Measurements from ENCODE around the gene ABL1. TPM values are rescaled to one million over a fixed set of nuclear protein-coding genes. Genes with fewer than 3 reads are reported as not detected.

ABL1 gene
- polyA plus RNA-seq, 3 donors: 4.5 to 14.5 (median 8.0) TPM

GRCh38 chr9:130805510-130806326 lies 29.3 kb upstream of the ABL1 start:
- no peak overlapping the region for H2AFZ ChIP-seq (ENCODE audit: insufficient read depth, low read depth, low read length, poor library complexity, severe bottlenecking)
- Mint-ChIP-seq H3K27me3 (ENCODE audit: low read depth in 3 of 3) (peaks cover 0 to 3% (median 1%) of the 10 kb centered on the region in 3 donors), H3K4me1 (peaks cover 5% of the 10 kb centered on the region), H3K9me3 (peaks cover 0 to 8% (median 4%) of the 10 kb centered on the region in 7 donors), H3K4me3 (no peak overlapping the region), H3K36me3 (peaks cover 0 to 3% of the 10 kb centered on the region in 2 donors), H3K27ac (peak overlapping the region in 1 of 7 donors; percentile 9)
- no CpG with 5 or more reads among the region's 1 CpG for WGBS (ENCODE audit: insufficient coverage)
- no peaks in the 10 kb centered on the region for H3K79me2 ChIP-seq (ENCODE audit: insufficient read depth, low read length)
- no peak overlapping the region for H3K27ac ChIP-seq (ENCODE audit: low read depth in 1 of 2, low read length in 2 of 2)
- no peak overlapping the region for H3K4me3 ChIP-seq (replicated peaks in 1 of 3; ENCODE audit: low read depth in 2 of 3, low read length in 3 of 3)
- no peaks in the 10 kb centered on the region for H3K36me3 ChIP-seq (replicated peaks in 1 of 2; ENCODE audit: control insufficient read depth in 1 of 2, insufficient read depth in 2 of 2, low read length in 2 of 2)
- TF ChIP-seq CTCF (IDR thresholded peaks at IDR 0.05): no peak
- H4K20me1 ChIP-seq (ENCODE audit: insufficient read depth, low read length): peaks cover 16% of the 10 kb centered on the region
- no peak overlapping the region for H3K9ac ChIP-seq (ENCODE audit: insufficient read depth, low read length, poor library complexity, severe bottlenecking)
- no peak overlapping the region for H3K4me2 ChIP-seq (replicated peaks; ENCODE audit: extremely low read depth, low read length, poor library complexity, severe bottlenecking)
- peaks cover 0 to 3% of the 10 kb centered on the region in 2 donors for H3K9me3 ChIP-seq (replicated peaks in 1 of 2; ENCODE audit: control insufficient read depth in 1 of 2, insufficient read depth in 1 of 2, low read length in 2 of 2)
- no peaks in the 10 kb centered on the region for H3K27me3 ChIP-seq (ENCODE audit: control insufficient read depth in 2 of 2, insufficient read depth in 2 of 2, low read length in 2 of 2)
- intact Hi-C loops (cut with micrococcal nuclease): no loop called here
- H3K4me1 ChIP-seq (ENCODE audit: control insufficient read depth in 1 of 2, insufficient read depth in 2 of 2, low read length in 2 of 2): no peaks in the 10 kb centered on the region
- DNase-seq: no peak

- peaks cover 0 to 3% of the 10 kb centered on the region in 2 donors for H3K36me3 Mint-ChIP-seq
- Histone ChIP-seq H3K4me3 (replicated peaks in 1 of 3; ENCODE audit: low read depth in 2 of 3, low read length in 3 of 3) (no peak overlapping the region), H3K9ac (ENCODE audit: insufficient read depth, low read length, poor library complexity, severe bottlenecking) (no peak overlapping the region), H3K27me3 (ENCODE audit: control insufficient read depth in 2 of 2, insufficient read depth in 2 of 2, low read length in 2 of 2) (no peaks in the 10 kb centered on the region), H3K79me2 (ENCODE audit: insufficient read depth, low read length) (no peaks in the 10 kb centered on the region), H4K20me1 (ENCODE audit: insufficient read depth, low read length) (peaks cover 15% of the 10 kb centered on the region), H2AFZ (ENCODE audit: insufficient read depth, low read depth, low read length, poor library complexity, severe bottlenecking) (no peak overlapping the region), H3K27ac (ENCODE audit: low read depth in 1 of 2, low read length in 2 of 2) (no peak overlapping the region), H3K4me1 (ENCODE audit: control insufficient read depth in 1 of 2, insufficient read depth in 2 of 2, low read length in 2 of 2) (no peaks in the 10 kb centered on the region), H3K9me3 (replicated peaks in 1 of 2; ENCODE audit: control insufficient read depth in 1 of 2, insufficient read depth in 1 of 2, low read length in 2 of 2) (peaks cover 0 to 3% of the 10 kb centered on the region in 2 donors), H3K36me3 (replicated peaks in 1 of 2; ENCODE audit: control insufficient read depth in 1 of 2, insufficient read depth in 2 of 2, low read length in 2 of 2) (no peaks in the 10 kb centered on the region), H3K4me2 (replicated peaks; ENCODE audit: extremely low read depth, low read length, poor library complexity, severe bottlenecking) (no peak overlapping the region)
- no CpG with 5 or more reads among the region's 1 CpG for WGBS (ENCODE audit: insufficient coverage)
- no peak overlapping the region for H3K27ac Mint-ChIP-seq
- no peak overlapping the region for H3K4me3 Mint-ChIP-seq
- no peak for DNase-seq
- peaks cover 0 to 8% (median 4%) of the 10 kb centered on the region in 7 donors for H3K9me3 Mint-ChIP-seq
- H3K4me1 Mint-ChIP-seq: peaks cover 5% of the 10 kb centered on the region
- no peak for TF ChIP-seq CTCF (IDR thresholded peaks at IDR 0.05)
- intact Hi-C loops (cut with micrococcal nuclease): no loop called here
- H3K27me3 Mint-ChIP-seq (ENCODE audit: low read depth in 3 of 3): peaks cover 0 to 4% (median 1%) of the 10 kb centered on the region in 3 donors
These were observed 28.7 kb upstream of the ABL1 start for GRCh38 chr9:130806327-130806716.
